C4-2B (cell line): Measurements from ENCODE around the gene CSMD2.
"Not testable (repeated sequence)": the region's sequence is repeated elsewhere in the genome, so short reads cannot be mapped to it uniquely, and the experiment has no call there.

Experiments
- H3K27ac ChIP-seq: fragments of 450-650 bp; 2 replicates; pipeline ENCODE4 v1.5.1; 2017
- CTCF ChIP-seq: fragments of 450-650 bp; conservative IDR thresholded peaks from 2 replicates; pipeline ENCODE4 v1.5.1; 2017; ENCODE audit warnings: mild to moderate bottlenecking
- ZFX ChIP-seq: fragments of 450-650 bp; IDR thresholded peaks from 2 replicates; pipeline ENCODE4 v1.6.1; 2017

The CSMD2 gene

GRCh38 chr1:34186741-34187494, 21.9 kb upstream of the CSMD2 start:
- TF ChIP-seq CTCF = no peak
- no peak for TF ChIP-seq ZFX
- H3K27ac ChIP-seq = no peak overlapping the region

GRCh38 chr1:34183381-34183780, 18.4 kb upstream of the CSMD2 start:
- H3K27ac ChIP-seq = not testable (repeated sequence)

- TF ChIP-seq ZFX = no peak
- no peak for TF ChIP-seq CTCF
- no peak overlapping the region for H3K27ac ChIP-seq
These were observed 13.0 kb upstream of the CSMD2 start for GRCh38 chr1:34178072-34178471.

- TF ChIP-seq ZFX = no peak
- TF ChIP-seq CTCF = no peak
- H3K27ac ChIP-seq = no peak within 1 kb of the TSS
These were observed 12.0 kb upstream of the CSMD2 start, which contains the start of gene C1orf94 for GRCh38 chr1:34176830-34177603. Gene C1orf94, plus strand, starts transcription at chr1:34176907. Its CDS starts 883 bp downstream, at chr1:34177790.

GRCh38 chr1:34175744-34176143, 10.7 kb upstream of the CSMD2 start:
- no peak overlapping the region for H3K27ac ChIP-seq
- no peak for TF ChIP-seq ZFX
- TF ChIP-seq CTCF = no peak

- no peak overlapping the region for H3K27ac ChIP-seq
- TF ChIP-seq CTCF = no peak
- TF ChIP-seq ZFX = no peak
These were observed 2.4 kb upstream of the CSMD2 start for GRCh38 chr1:34167389-34167788.

GRCh38 chr1:34166625-34167361, 1.8 kb upstream of the CSMD2 start:
- no peak for TF ChIP-seq CTCF
- no peak for TF ChIP-seq ZFX
- no peak overlapping the region for H3K27ac ChIP-seq
